Urinary bladder (tissue), 4 donors: ENCODE results near the gene CA12. TPM values are rescaled to one million over a fixed set of nuclear protein-coding genes. Genes with fewer than 3 reads are reported as not detected.
A peak's percentile ranks its signal among the peaks of the same experiment; 100 is the strongest.

Source experiments
- DNase-seq: peaks from one replicate; pipeline ENCODE4 v3.0.0-alpha.2; 2015; ENCODE audit errors: extremely low spot score
- H3K27ac ChIP-seq: one replicate; pipeline ENCODE4 v1.5.1; 2013; ENCODE audit warnings: low read depth, mild to moderate bottlenecking, moderate library complexity
- H3K36me3 ChIP-seq: one replicate; pipeline ENCODE4 v1.6.1; 2013; ENCODE audit warnings: mild to moderate bottlenecking, moderate library complexity; ENCODE audit not compliant: insufficient read depth
- H3K4me1 ChIP-seq: one replicate; pipeline ENCODE4 v1.6.1; 2013; ENCODE audit warnings: mild to moderate bottlenecking, moderate library complexity; ENCODE audit not compliant: insufficient read depth
- H3K4me3 ChIP-seq: one replicate; pipeline ENCODE4 v1.5.1; 2013; ENCODE audit warnings: low read depth, low read length
- WGBS: extraction: QIAGEN DNeasy Blood & Tissue Kit; methylation state at CpG from one replicate; pipeline ENCODE4 v1.1.7; 2013; 5-methylcytosine and 5-hydroxymethylcytosine counted together
- polyA plus RNA-seq: library from polyadenylated mRNA; stranded (reverse); fragments of 200-250 nt; gene quantifications from one replicate; pipeline ENCODE4 v1.2.3, GENCODE V29; 2013
- total RNA-seq: library from RNA; depleted of rRNA; stranded (reverse); fragments of >200 nt; gene quantifications from one replicate; pipeline ENCODE4 v1.2.3, GENCODE V29; 2014
- donor health status: healthy with polysubstance abuse.
- donor health status: healthy.

CA12 gene
- total and polyA plus RNA-seq, 2 donors, result 5.8 to 14.9 TPM

DNA sequence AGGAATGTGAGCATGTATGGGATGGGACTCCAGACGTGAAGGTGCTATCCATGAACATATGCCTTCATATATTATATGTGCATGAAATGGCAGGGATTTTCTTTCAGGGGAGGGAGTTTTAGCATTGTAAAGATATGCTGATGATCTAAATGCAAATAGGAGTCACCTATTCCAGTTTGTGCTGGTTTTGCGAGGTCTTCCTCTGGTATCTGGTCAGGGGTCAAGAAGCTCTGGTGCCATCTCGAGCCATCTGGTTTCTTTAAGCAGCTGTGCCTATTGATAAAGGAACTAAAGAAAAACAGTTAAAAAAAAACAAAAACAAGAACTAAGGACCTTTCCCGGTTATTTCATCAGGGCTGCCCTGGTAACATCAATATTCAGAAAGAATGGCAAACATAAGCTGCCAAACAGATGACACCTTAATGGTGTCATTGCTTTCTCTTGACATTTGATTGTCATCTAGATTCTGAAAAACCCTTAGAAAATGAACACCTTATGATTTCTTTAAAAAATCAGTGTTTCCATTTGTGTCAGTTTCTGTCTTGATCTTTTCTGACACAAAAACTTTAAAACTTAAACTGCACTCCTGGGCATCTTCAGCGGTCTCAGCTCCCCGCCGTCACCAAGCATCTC is 81.6 kb downstream of the CA12 start:
- Histone ChIP-seq H3K4me3 (no peak overlapping the region), H3K27ac (no peak overlapping the region), H3K36me3 (peaks cover 7% of the 10 kb centered on the region), H3K4me1 (no peaks in the 10 kb centered on the region)
- DNase-seq, result no peak
- 89% methylated on average over 7 of the region's 7 CpGs for WGBS

- Histone ChIP-seq H3K27ac (no peak overlapping the region), H3K4me1 (no peaks in the 10 kb centered on the region), H3K4me3 (no peak overlapping the region), H3K36me3 (peaks cover 9% of the 10 kb centered on the region)
- DNase-seq, result no peak
- WGBS, result 80% methylated on average over 6 of the region's 6 CpGs
These were observed 85.5 kb downstream of the CA12 start for GRCh38 chr15:63296195-63296594.

DNA sequence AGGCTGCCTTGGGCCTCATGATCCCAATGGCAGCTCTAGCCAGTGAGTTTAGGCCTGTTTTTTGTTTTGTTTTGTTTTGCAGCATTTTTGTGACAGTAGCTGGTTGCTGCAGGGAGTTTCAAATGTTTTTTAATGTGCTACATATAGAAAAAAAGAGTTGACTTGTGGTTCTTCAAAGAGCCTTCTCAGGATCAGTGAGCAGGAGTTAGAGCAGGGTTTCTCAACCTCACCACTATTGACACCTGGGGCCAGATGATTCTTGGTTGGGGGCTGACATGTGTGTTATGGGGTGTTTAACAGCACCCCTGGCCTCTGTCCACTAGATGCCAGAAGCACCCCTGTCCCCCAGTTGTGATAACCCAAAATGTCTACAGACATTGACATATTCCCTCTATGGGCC is 86.3 kb downstream of the CA12 start:
- DNase-seq, result no peak
- Histone ChIP-seq H3K4me1 (no peaks in the 10 kb centered on the region), H3K36me3 (peaks cover 9% of the 10 kb centered on the region), H3K27ac (no peak overlapping the region), H3K4me3 (no peak overlapping the region)

DNA sequence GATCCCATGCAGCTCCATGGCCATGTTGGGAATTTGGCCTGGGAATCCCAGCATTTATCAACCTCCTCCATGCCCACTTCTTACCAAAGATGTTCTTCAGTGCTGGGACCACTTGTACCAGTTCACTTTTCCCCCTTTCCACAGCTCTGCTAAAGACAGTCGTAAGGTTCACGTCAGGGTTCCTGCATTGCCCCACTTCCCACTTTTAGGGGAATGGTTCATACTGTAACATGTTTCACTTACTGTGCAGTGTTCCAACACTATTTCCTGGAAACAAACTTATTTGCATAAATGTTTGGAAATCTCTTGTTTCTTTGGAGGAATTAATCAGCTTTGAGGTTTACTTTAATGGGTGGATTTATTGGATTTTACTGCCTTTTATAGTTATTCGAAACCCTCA is 87.3 kb downstream of the CA12 start:
- Histone ChIP-seq H3K4me1 (no peaks in the 10 kb centered on the region), H3K4me3 (no peak overlapping the region), H3K27ac (no peak overlapping the region), H3K36me3 (peaks cover 7% of the 10 kb centered on the region)
- DNase-seq, result no peak
- 81% methylated on average over 3 of the region's 3 CpGs for WGBS

GRCh38 chr15:63292771-63293170 is 88.9 kb downstream of the CA12 start:
- Histone ChIP-seq H3K4me3 (no peak overlapping the region), H3K36me3 (peaks cover 5% of the 10 kb centered on the region), H3K27ac (no peak overlapping the region), H3K4me1 (no peaks in the 10 kb centered on the region)
- DNase-seq, result no peak
- WGBS, result 96% methylated on average over 5 of the region's 5 CpGs

- no peak for DNase-seq
- no peak overlapping the region for H3K4me3 ChIP-seq
- no peaks in the 10 kb centered on the region for H3K4me1 ChIP-seq
- H3K36me3 ChIP-seq, result peaks cover 5% of the 10 kb centered on the region
- WGBS, result 93% methylated on average over 3 of the region's 3 CpGs
- no peak overlapping the region for H3K27ac ChIP-seq
These were observed 89.4 kb downstream of the CA12 start for GRCh38 chr15:63292241-63292640.

DNA sequence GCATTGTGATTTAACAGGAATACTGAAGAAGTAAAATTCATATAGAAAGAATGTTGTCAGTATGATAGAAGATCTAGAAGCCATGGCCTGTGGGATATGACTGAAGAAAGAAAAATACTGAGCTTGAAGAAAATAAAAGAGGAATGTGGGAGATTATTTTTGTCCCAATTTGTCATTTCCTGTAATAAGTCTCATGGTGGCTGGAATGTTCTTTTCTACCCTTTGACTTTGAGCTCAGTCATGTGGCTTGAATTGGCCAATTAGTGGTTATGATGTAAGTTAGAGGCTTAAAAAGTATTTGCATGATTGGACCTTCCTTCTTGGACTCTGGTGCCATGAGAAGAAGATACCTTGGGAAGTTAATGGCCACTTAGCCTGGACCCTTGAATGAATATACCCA is 90.1 kb downstream of the CA12 start:
- peaks cover 5% of the 10 kb centered on the region for H3K36me3 ChIP-seq
- DNase-seq, result no peak
- H3K4me3 ChIP-seq, result no peak overlapping the region
- H3K27ac ChIP-seq, result no peak overlapping the region
- no peaks in the 10 kb centered on the region for H3K4me1 ChIP-seq

- no peaks in the 10 kb centered on the region for H3K4me1 ChIP-seq
- H3K27ac ChIP-seq, result no peak overlapping the region
- DNase-seq, result peak; percentile 49
- no peak overlapping the region for H3K4me3 ChIP-seq
- 5% methylated on average over 4 of the region's 4 CpGs for WGBS
- H3K36me3 ChIP-seq, result peaks cover 5% of the 10 kb centered on the region
These were observed 92.8 kb downstream of the CA12 start for GRCh38 chr15:63288778-63289378.

GRCh38 chr15:63288342-63288741 is 93.3 kb downstream of the CA12 start:
- WGBS, result 78% methylated on average over 1 of the region's 1 CpG

GRCh38 chr15:63287109-63287508 is 94.5 kb downstream of the CA12 start:
- Histone ChIP-seq H3K36me3 (peaks cover 3% of the 10 kb centered on the region), H3K4me1 (no peaks in the 10 kb centered on the region), H3K4me3 (no peak overlapping the region), H3K27ac (no peak overlapping the region)
- DNase-seq, result no peak
- 86% methylated on average over 2 of the region's 2 CpGs for WGBS

More at GRCh38 chr15:63288342-63288741, 93.3 kb downstream of the CA12 start:
- Histone ChIP-seq H3K4me1 (no peaks in the 10 kb centered on the region), H3K36me3 (peaks cover 5% of the 10 kb centered on the region), H3K27ac (no peak overlapping the region), H3K4me3 (no peak overlapping the region)
- DNase-seq, result no peak

DNA sequence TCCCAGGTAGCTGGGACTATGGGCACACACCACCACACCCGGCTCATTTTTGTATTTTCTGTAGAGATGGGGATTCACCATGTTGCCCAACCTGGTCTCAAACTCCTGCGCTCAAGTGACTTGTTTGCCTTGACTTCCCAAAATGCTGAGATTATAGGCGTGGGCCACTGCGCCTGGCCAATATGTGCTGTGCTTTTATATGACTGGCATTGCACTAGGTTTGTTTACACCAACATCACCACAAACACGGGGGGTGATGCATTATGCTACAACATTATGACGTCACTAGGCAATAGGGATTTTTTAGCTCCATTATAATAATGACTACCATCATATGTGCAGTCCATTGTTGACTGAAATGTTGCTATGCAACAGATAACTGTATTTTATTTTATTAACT is 97.3 kb downstream of the CA12 start:
- Histone ChIP-seq H3K4me3 (no peak overlapping the region), H3K36me3 (peaks cover 1% of the 10 kb centered on the region), H3K4me1 (no peaks in the 10 kb centered on the region), H3K27ac (no peak overlapping the region)
- no peak for DNase-seq
- 93% methylated on average over 6 of the region's 6 CpGs for WGBS

DNA sequence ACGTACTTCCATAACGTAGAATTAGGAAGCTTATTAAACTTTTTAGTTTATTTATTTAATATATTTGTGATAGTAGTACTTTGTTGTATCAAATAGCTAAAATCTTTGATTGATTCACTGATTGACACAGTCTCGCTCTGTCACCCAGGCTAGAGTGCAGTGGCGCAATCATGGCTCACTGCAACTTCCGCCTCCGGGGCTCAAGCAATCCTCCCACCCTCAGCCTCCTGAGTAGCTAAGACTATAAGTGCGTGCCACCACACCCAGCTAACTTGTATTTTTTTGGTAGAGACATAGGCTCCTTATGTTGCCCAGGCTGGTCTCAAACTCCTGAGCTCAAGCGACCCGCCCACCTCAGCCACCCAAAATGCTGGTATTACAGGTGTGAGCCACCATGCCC is 98.5 kb downstream of the CA12 start:
- DNase-seq, result no peak
- Histone ChIP-seq H3K4me1 (no peaks in the 10 kb centered on the region), H3K4me3 (no peak overlapping the region), H3K36me3 (peaks cover 1% of the 10 kb centered on the region), H3K27ac (no peak overlapping the region)
- 88% methylated on average over 9 of the region's 9 CpGs for WGBS

- H3K4me1 ChIP-seq, result no peaks in the 10 kb centered on the region
- H3K36me3 ChIP-seq, result no peaks in the 10 kb centered on the region
- peak overlapping the region; percentile 85 for H3K4me3 ChIP-seq
- H3K27ac ChIP-seq, result peak overlapping the region; percentile 92
- peak; percentile 11 for DNase-seq
- 5% methylated on average over 17 of the region's 17 CpGs for WGBS
These were observed 103.7 kb downstream of the CA12 start for GRCh38 chr15:63277893-63278456.

DNA sequence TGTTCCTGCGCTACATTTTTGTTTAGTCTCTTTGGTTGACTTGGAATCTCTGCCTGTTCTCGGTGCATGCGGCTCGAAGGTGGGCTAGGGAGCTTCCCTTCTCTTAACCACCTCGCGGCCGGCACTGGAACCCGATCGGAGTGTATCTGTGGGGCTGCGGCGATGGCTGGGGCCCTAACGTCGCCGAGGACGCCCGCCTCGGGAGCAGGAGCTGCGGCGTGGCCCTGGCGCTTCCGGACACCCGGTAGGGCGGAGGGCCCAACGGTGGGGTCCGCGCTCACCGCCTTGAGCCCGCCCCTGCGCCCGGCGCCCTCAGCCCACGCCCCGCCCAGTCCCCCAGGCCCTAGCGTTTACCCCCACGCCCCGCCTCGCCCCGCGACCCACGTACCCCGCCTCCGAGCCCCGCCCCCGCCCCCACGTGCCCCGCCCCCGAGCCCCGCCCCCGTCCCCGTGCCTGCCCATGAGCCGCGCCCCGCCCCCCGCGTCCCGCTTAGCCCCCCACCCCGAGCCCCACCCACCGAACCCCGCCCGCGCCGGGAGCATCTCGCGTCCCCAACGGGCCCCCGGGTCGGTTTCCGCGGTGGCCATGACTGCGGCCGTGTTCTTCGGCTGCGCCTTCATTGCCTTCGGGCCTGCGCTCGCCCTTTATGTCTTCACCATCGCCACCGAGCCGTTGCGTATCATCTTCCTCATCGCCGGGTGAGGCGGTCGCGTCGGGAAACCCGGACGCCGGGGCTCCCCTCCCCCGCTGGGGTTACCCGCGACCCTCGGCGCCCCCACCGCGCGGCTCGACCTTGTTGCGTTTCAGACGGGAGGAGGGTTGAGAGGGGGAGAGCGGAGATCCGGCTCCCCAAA is 104.4 kb downstream of the CA12 start, which contains the start of gene APH1B:
Gene APH1B, plus strand, starts transcription at position 568 of the 855 bp plus-strand sequence. Its CDS starts 19 bp downstream, at position 587.
- under 1% methylated on average over 94 of the region's 102 CpGs for WGBS
- peak; percentile 51 for DNase-seq
- Histone ChIP-seq H3K36me3 (no peaks in the 10 kb centered on the region), H3K4me1 (no peaks in the 10 kb centered on the region), H3K27ac (peak within 1 kb of the TSS; percentile 92), H3K4me3 (peak within 1 kb of the TSS; percentile 85)
